CD1c-positive myeloid dendritic cell (primary cell): ENCODE measurements around the gene PRELP.
"Not testable (repeated sequence)": the region's sequence is repeated elsewhere in the genome, so short reads cannot be mapped to it uniquely, and the experiment has no call there.

Experiments used
- DNase-seq: peaks from one replicate; pipeline ENCODE4 v3.0.0-alpha.2; 2016; ENCODE audit errors: extremely low spot score

The PRELP gene

DNA sequence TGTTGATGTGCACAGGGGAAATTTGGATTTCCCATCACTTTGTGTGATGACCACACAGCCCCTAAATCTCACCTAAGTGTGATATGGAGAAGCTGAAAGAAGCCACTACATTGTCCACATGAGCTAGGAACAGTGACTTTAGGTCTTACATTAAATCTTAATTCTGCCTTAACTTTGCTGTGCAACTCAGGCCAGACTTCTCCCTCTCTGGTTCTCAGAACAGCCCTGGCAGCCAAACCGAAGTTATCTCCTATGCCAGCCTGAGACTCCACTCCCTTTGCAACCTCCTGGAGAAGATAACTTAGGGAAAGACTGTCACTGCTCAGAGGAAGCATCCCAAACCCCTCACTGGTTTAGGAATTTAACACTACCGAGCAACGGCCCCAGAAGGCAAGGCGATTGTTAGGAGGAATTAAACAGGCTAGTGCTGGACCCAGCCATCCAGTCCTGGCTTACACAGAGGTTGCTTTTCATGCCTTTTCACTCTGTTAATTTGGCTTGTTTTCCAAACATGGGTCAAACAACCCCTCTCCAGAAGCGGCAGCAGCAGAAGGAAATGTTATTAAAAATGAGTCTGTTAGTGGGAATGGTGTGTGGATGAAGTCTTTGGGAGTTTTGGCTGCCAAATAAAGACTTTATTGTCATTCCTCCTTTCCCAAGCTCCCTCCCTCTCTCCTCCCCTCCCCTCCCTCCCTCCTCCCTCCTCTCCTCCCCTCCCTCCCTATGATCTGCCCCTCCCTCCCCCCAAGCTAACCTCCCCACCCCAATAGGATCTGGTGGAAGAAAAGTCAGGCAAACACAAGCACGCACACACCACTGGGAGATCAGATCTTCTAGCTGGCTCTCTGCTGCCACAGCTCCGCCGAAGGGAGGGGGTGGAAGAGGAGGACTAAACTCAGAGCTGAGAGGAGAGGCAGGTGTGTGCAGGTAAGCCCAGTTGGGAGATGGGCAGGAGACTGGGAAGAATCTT, at the start of gene PRELP:
TSS of gene PRELP (plus strand) at position 795 of the 970 bp plus-strand sequence. CDS start 7,379 bp downstream, outside the sequence.
- DNase-seq = no peak

DNA sequence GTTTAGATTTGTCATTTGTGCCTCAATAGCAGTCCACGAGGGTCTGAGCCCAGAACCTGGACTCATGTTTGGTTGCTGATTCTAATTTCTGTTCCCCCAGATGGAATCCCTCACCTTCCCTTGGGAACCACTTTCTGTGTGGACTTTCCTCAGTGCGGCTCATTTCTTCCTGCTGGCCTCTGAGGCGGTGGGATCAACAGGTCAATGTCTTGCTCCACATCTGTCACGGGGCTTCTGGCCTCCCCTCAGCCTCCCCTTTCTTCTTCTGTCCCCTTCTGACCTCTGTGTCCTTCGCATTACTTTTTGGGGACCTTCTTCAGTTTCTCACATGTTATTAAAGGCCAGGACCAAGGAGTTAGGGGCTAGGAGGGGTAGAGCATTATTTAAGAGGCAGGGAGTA, 49.2 kb upstream of the PRELP start:
- no peak for DNase-seq

- no peak for DNase-seq
These were observed 48.7 kb upstream of the PRELP start for GRCh38 chr1:203426870-203427269.

DNA sequence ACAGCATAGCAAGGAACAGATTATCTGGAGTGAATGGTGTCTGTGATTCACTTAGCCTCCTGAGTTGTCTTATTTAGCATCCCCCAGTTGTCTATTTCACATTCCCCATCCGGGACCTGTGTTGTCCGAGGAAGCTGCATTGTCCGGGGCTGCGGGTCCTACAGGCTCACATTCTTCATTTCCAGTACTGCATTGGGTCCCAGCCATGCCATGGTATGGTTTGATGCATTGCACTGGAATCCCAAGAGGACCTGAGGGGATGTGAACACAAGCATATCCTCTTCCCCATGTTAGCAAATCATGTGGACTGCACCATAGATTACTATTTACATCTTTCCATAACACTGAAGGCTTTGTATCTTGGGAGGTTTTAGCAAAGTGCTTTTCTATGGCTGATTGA, 48.2 kb upstream of the PRELP start:
- DNase-seq = no peak

DNA sequence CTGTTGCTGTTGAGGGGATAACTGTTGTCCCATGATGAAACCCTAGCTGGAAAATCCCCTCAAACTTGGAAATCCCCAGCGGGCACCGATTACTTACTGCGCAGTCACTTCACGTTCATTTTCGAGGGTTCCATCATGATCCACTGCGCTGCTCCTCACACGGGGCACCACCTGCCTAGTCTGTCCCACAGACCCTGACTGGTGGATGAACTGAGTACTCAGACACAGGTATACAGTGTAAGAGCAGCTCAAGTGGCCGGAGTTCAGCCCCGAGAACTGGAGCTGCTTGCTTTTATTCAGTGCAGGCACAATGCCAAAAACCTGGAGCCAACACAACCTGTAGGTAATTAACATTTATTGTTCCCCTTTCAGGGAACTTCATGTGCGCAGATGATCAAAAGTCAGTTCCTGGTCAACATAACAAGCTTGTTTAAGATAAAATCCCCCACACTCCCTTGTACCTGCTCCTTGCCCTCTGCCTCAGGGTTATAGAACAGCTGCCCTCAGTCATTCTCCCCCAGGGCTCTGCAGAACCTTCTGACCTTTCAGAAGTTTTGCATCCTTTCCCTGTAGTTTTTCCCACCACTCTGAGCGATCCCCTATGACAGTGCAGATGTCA, 46.5 kb upstream of the PRELP start:
- no peak for DNase-seq

DNA sequence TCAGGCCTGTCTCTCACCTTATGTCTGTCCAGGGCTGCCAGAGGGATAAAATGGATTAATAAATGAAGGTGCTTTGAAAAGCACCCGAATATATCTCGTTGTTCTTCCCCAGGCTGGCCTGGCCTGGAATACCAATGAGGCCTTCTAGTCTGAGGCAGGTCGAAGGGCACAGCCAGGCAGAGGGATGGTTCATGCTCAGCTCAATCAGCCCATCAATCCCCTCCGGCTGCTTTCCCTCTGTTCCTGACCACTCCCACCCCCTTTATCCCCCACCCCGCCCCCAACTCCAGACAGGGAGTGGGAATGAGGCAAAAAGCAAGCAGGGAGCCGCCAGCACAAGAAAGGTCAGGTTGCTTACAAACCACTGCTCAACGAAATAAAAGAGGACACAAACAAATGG, 40.0 kb upstream of the PRELP start:
- DNase-seq = no peak

DNA sequence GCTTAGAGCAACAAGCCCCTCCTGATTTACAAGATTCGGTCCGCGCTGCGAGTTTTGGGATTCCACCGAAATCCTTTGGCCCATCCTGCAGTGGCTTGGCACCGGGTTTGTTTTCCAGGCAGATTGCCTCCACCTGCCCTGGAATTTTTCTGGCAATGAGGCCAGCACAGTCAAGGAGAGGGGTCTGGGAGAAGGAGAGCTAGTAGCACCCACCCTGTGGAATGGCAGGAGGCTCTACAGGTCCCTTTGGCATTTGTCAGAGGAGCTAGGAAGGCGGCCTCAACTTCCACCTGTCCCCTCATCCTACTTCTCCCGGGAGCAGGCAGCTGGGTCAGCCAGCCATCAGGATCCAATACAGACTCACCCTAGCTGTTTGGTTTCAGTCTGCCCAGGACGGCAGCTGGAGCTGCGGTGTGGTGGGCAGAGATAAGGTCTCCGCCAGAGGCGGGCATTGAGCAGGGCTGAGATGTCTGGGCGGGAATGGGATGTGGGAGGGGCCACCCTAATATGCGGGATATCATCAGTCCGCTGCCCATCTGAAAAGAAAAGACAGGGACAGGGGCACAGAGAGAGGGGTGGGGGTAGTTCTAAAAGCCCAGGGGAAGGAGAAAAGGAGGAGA, 37.8 kb upstream of the PRELP start:
- no peak for DNase-seq

- peak; percentile 19 for DNase-seq
These were observed 36.4 kb upstream of the PRELP start for GRCh38 chr1:203439131-203439730.

DNA sequence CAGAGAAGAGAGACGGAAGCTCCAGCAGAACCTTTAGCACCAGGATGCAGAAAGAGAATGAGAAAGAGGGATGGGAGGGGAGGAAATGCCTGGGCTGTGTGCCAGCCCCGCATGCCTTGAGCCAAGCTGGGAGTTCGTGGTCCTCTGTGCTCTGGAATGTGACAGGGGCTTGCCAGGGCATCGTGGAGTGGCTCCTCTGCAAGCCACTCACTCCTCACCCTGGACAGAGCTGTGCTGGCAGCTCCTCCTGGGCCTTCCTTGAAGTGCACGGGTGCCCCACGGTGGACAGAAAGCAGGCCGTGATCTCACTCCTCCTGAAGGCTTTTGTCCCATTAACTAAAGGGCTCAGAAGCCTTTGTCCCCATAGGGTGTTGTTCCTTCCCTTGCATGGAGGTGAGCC, 34.8 kb upstream of the PRELP start:
- DNase-seq = peak; percentile 27

GRCh38 chr1:203441766-203442165, 33.8 kb upstream of the PRELP start:
- DNase-seq = no peak

DNA sequence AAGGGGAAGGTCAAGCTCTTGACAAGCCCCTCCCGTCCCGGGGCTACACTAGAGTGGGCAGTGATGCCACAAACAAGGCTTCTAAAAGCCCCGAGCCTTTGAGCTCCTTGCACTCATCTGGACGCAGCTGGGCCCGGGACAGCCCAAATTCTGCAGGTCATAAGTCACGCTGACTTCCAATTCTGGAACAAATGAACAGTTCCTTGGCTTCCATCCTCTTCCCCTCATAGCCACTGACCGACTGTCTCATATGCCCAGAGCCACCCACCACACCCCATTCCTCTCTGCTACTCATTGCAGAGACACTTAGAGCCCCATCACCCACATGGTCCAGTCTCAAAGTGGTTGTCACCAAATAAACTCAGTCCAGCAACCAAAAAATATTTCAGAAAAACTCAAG, 32.8 kb upstream of the PRELP start:
- no peak for DNase-seq

DNA sequence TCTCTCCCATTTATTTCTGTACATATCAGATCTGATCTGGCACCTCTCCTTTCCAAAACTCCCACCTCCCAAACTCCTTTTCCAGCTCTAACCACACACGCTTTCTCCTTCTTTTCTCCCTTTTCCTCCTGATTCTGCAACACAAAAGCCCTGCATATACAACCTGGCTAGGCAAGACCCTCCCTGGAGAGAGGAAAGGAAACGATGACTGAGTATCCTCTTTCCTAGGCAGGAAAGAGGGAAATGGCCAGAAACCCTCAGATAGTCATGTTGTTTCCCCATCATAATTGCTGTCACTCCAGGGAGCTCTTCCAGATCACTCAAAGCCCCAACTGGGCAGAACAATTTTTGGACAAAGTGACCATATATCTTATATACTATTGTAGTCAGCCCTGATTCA, 32.3 kb upstream of the PRELP start:
- no peak for DNase-seq

DNA sequence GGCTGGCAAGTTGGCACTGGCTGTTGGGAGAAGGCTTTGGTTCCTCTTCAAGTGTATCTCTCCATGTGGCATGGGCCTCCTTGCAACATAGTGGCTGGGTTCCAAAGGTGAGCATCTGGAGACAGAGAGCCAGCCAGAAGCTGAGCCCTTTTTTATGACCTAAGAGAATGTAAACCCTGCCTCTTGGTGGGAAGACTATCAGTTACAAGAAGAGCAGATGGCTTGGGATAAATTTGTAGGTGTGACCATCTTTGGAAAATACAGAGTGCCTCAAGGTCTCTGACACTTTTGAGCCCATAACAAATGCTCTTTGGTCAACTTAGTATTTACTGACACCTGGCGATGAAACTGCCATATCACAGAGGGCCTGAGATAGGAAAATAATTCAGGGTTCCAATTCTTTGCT, 31.4 kb upstream of the PRELP start:
- DNase-seq = no peak

DNA sequence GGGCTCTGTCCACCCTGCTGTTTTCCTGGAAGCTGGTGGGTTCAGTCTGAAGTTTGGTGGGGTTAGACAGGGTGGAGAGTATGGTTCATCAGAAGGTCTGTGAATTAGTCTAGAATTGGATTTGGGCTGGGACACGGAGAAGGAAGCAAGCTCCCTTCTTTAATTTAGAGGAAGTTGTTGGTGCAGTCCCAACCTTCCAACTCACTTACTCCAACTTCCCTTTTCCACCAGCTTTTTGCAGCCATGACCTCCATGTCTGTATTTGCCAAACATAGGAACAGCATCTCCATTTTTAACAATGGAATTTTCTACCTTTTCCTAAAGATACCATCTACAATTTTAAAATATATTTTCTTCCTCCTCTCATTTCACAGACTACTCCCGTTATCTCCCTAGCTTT, 28.5 kb upstream of the PRELP start:
- peak; percentile 62 for DNase-seq

GRCh38 chr1:203447598-203447997, 28.0 kb upstream of the PRELP start:
- not testable (repeated sequence) for DNase-seq

GRCh38 chr1:203448521-203449061, 27.0 kb upstream of the PRELP start:
- DNase-seq = no peak

- no peak for DNase-seq
These were observed 25.6 kb upstream of the PRELP start for GRCh38 chr1:203450001-203450400.

DNA sequence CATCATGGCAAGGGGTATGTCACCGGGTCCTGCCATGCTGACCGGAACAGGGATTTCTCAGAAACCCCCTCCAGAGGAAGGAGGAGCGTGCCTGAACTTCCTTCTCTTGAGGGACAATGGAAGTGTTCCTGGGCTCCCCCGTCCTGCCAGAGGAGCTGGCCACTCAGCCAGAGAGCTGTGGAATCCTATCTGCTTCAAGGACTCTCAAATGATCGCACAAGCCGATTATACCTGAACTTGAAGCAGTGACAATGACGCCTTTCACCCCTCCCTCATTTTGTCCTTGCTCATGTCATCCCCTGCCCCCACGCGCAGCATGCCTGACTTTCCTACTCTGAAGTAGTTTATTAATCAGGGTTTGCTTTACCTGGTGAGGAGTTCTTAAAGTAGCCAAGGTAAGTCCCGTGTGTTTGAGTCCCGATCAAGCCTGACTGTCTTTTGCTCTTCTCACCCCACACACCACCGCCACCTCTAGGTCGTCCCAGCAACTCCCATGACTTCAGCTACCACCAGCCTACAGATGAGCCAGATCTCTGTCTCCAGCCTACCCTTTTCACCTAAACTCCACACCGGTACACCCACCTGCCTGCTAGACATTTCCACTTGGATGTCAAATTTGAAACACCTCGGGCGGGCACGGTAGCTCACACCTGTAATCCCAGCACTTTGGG, 25.0 kb upstream of the PRELP start:
- no peak for DNase-seq

GRCh38 chr1:203451836-203452784, 23.5 kb upstream of the PRELP start:
- DNase-seq = no peak

- DNase-seq = no peak
These were observed 22.6 kb upstream of the PRELP start for GRCh38 chr1:203453016-203453415.
